Activated T-cell treated with anti-CD3 and anti-CD28 coated beads, Interleukin-2, amount 50 U/mL, for 4 hours (primary cell): ENCODE results near the gene SLC12A7. TPM values are rescaled to one million over a fixed set of nuclear protein-coding genes. Genes with fewer than 3 reads are reported as not detected.
A peak's percentile ranks its signal among the peaks of the same experiment; 100 is the strongest.

Experiments used
- ATAC-seq, 2 donors: fragments of 200-7000 bp; cut with Tn5 transposase; one replicate each; pipeline ENCODE4 v1.10.0; 2021
- DNase-seq: peaks from one replicate; pipeline ENCODE4 v3.0.0-alpha.2; 2020
- H3K27me3 Mint-ChIP-seq: one replicate; pipeline ENCODE4 v1.8.0; 2021; ENCODE audit warnings: low read depth, mixed read lengths
- H3K36me3 Mint-ChIP-seq: one replicate; pipeline ENCODE4 v1.8.0; 2022; ENCODE audit warnings: mixed read lengths; ENCODE audit not compliant: insufficient read depth
- H3K4me1 Mint-ChIP-seq: one replicate; pipeline ENCODE4 v1.8.0; 2021; ENCODE audit warnings: low read depth, mixed read lengths
- H3K4me3 Mint-ChIP-seq: one replicate; pipeline ENCODE4 v1.8.0; 2021; ENCODE audit warnings: mild to moderate bottlenecking, moderate library complexity, mixed read lengths
- H3K9me3 Mint-ChIP-seq: one replicate; pipeline ENCODE4 v1.8.0; 2021; ENCODE audit warnings: mixed read lengths
- total RNA-seq, 3 donors: library from RNA; stranded (reverse); gene quantifications; one replicate each; pipeline ENCODE4 v1.2.1, GENCODE V29; 2021

The SLC12A7 gene
- total RNA-seq, 3 donors from 2014 or later: 13.6 to 26.8 (median 18.5) TPM

DNA sequence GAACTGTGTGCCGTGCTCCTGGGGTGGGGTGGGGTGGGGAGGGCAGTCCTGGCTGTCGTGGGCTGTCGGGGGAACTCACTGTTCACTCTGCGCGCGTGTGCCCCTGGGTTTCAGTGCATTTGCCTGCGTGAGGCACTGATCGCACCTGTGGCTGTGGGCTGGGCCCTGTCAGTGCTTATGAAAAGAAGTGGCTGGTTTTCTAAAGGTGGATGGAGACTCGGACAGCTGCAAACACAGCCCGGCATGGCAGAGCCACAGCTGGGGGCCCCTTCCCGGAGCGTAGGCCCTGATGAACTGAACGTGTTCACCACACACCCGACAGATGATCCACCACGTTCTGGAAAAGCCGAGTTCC is 60.5 kb downstream of the SLC12A7 start:
- Mint-ChIP-seq H3K4me1 (no peaks in the 10 kb centered on the region), H3K36me3 (peaks cover 5% of the 10 kb centered on the region), H3K27me3 (no peaks in the 10 kb centered on the region), H3K9me3 (peaks cover 22% of the 10 kb centered on the region), H3K4me3 (no peak overlapping the region)
- ATAC-seq (no peak), DNase-seq (no peak)

DNA sequence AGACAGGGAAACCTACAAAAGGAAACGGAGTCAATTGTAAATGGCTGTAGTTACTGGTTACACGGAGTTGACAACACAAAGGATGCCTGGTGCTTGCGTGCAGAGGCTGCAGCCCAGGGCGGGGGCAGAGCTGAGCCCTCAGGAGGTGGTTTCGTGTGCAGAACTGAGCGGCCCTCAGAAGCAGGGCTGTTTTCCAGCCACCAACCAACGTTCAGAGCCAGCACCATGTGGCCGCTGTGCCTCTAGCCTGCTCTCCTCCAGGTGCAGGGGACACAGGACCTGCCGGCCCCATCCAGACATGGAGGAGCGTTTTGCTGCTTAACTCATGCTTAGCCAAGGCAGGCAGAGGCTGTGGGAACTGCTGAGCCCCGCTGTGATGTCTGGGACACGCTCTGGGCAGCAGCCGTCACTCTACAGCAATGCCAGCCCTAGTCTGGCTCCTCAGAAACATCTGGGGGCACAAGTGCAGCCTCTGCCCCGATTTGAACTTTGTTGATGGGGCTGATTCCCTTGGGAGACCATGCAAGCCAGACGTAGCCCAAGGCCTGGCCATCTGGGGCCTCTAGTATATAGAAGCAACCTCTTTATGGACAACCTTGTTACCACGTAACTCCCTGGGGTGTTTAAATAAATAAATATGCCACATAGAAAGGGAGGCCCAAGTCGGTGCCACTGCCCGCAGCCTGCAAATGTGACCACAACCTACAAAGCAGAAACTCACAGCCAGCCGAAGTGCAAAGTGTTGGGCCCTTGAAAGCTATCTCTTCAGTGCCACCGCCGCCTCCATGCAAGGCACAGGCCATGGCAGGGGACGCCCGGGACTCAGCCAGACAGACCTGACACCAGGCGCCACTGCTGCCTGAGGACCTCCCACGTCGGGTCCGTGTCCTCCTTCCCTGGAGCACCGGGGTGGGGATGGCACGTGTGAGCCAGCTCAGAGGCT is 61.2 kb downstream of the SLC12A7 start:
- H3K4me3 Mint-ChIP-seq: no peak overlapping the region
- ATAC-seq (no peak), DNase-seq (no peak)
- H3K36me3 Mint-ChIP-seq: peaks cover 3% of the 10 kb centered on the region
- H3K4me1 Mint-ChIP-seq: no peaks in the 10 kb centered on the region
- no peaks in the 10 kb centered on the region for H3K27me3 Mint-ChIP-seq
- H3K9me3 Mint-ChIP-seq: peaks cover 29% of the 10 kb centered on the region

- H3K27me3 Mint-ChIP-seq: no peaks in the 10 kb centered on the region
- H3K9me3 Mint-ChIP-seq: peaks cover 44% of the 10 kb centered on the region
- no peak for ATAC-seq
- no peak for DNase-seq
- peaks cover 3% of the 10 kb centered on the region for H3K4me1 Mint-ChIP-seq
- peaks cover 3% of the 10 kb centered on the region for H3K36me3 Mint-ChIP-seq
- H3K4me3 Mint-ChIP-seq: no peak overlapping the region
Measured at GRCh38 chr5:1048861-1049838, 62.7 kb downstream of the SLC12A7 start.

GRCh38 chr5:1048162-1048721 is 63.6 kb downstream of the SLC12A7 start:
- Mint-ChIP-seq H3K27me3 (no peaks in the 10 kb centered on the region), H3K9me3 (peaks cover 52% of the 10 kb centered on the region), H3K4me1 (peaks cover 3% of the 10 kb centered on the region), H3K36me3 (peaks cover 3% of the 10 kb centered on the region), H3K4me3 (no peak overlapping the region)
- ATAC-seq: no peak
- DNase-seq: no peak

DNA sequence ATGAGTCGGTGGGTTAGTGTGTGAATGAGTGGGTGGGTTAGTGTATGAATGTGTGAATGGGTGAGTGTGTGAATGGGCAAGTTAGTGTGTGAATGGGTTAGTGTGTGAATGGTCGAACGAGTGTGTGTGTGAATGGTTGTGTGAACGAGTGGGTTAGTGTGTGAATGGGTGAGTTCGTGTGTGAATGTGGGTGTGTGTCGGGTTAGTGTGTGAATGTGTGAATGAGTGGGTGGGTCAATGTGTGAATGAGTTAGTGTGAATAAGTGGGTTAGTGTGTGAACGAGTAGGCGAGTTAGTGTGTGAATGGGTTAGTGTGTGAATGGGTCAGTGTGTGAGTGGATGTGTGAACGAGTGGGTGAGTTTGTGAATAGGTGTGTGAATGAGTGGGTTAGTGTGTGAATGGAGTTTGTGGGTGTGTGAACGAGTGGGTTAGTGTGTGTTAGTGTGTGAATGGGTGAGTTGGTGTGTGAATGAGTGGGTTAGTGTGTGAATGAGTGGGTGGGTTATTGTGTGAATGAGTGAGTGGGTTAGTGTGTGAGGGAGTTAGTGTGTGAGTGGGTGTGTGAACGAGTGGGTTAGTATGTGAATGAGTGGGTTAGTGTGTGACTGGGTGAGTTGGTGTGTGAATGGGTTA is 64.4 kb downstream of the SLC12A7 start:
- Mint-ChIP-seq H3K4me3 (no peak overlapping the region), H3K36me3 (peaks cover 3% of the 10 kb centered on the region), H3K4me1 (peaks cover 3% of the 10 kb centered on the region), H3K27me3 (no peaks in the 10 kb centered on the region), H3K9me3 (peaks cover 60% of the 10 kb centered on the region)
- DNase-seq (no peak), ATAC-seq (no peak)

DNA sequence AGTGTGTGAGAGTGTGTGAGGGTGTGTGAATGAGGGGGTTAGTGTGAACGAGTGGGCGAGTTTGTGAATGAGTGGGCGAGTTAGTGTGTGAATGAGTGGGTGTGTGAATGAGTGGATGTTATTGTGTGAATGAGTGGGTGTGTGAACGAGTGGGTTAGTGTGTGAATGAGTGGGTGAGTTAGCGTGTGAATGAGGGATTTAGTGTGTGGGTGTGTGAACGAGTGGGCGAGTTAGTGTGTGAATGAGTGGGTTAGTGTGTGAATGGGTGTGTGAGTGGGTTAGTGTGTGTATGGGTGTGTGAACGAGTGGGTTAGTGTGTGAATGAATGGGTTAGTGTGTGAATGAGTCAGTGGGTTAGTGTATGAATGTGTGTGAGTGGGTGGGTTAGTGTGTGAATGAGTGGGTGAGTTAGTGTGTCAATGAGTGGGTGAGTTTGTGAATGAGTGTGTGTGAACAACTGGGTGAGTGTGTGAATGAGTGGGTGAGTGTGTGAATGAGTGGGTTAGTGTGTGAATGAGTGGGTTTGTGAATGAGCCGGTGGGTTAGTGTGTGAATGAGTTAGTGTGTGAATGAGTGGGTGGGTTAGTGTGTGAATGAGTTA is 65.8 kb downstream of the SLC12A7 start:
- H3K4me3 Mint-ChIP-seq: no peak overlapping the region
- peaks cover 73% of the 10 kb centered on the region for H3K9me3 Mint-ChIP-seq
- no peaks in the 10 kb centered on the region for H3K27me3 Mint-ChIP-seq
- DNase-seq (no peak), ATAC-seq (no peak)
- peaks cover 4% of the 10 kb centered on the region for H3K4me1 Mint-ChIP-seq
- no peaks in the 10 kb centered on the region for H3K36me3 Mint-ChIP-seq

DNA sequence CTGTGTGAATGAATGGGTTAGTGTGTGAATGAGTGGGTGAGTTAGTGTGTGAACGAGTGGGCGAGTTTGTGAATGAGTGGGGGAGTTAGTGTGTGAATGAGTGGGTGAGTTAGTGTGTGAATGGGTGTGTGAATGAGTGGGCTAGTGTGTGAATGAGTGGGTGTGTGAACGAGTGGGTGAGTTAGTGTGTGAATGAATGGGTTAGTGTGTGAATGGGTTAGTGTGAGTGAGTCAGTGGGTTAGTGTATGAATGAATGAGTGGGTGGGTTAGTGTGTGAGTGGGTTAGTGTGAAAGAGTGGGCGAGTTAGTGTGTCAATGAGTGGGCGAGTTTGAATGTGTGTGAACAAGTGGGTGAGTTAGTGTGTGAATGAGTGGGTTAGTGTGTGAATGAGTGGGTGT is 67.7 kb downstream of the SLC12A7 start:
- H3K36me3 Mint-ChIP-seq: no peaks in the 10 kb centered on the region
- H3K4me3 Mint-ChIP-seq: no peak overlapping the region
- ATAC-seq: no peak
- no peak for DNase-seq
- no peaks in the 10 kb centered on the region for H3K27me3 Mint-ChIP-seq
- peaks cover 6% of the 10 kb centered on the region for H3K4me1 Mint-ChIP-seq
- peaks cover 75% of the 10 kb centered on the region for H3K9me3 Mint-ChIP-seq

GRCh38 chr5:1043327-1043726 is 68.5 kb downstream of the SLC12A7 start:
- peaks cover 73% of the 10 kb centered on the region for H3K9me3 Mint-ChIP-seq
- no peak overlapping the region for H3K4me3 Mint-ChIP-seq
- peaks cover 6% of the 10 kb centered on the region for H3K4me1 Mint-ChIP-seq
- H3K27me3 Mint-ChIP-seq: no peaks in the 10 kb centered on the region
- DNase-seq (no peak), ATAC-seq (no peak)
- H3K36me3 Mint-ChIP-seq: no peaks in the 10 kb centered on the region

DNA sequence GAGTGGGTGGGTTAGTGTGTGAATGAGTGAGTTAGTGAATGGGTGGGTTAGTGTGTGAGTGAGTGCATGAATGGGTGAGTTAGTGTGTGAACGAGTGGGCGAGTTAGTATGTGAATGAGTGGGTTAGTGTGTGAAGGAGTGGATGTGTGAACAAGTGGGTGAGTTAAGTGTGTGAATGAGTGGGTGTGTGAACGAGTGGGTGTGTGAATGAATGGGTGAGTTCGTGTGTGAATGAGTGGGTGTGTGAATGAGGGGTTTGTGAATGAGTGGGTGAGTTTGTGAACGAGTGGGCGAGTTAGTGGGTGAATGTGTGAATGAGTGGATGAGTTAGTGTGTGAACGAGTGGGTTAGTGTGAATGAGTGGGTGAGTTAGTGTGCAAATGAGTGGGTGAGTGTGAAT is 69.2 kb downstream of the SLC12A7 start:
- no peak overlapping the region for H3K4me3 Mint-ChIP-seq
- peaks cover 6% of the 10 kb centered on the region for H3K4me1 Mint-ChIP-seq
- H3K9me3 Mint-ChIP-seq: peaks cover 66% of the 10 kb centered on the region
- H3K27me3 Mint-ChIP-seq: no peaks in the 10 kb centered on the region
- no peak for ATAC-seq
- H3K36me3 Mint-ChIP-seq: no peaks in the 10 kb centered on the region
- DNase-seq: no peak

DNA sequence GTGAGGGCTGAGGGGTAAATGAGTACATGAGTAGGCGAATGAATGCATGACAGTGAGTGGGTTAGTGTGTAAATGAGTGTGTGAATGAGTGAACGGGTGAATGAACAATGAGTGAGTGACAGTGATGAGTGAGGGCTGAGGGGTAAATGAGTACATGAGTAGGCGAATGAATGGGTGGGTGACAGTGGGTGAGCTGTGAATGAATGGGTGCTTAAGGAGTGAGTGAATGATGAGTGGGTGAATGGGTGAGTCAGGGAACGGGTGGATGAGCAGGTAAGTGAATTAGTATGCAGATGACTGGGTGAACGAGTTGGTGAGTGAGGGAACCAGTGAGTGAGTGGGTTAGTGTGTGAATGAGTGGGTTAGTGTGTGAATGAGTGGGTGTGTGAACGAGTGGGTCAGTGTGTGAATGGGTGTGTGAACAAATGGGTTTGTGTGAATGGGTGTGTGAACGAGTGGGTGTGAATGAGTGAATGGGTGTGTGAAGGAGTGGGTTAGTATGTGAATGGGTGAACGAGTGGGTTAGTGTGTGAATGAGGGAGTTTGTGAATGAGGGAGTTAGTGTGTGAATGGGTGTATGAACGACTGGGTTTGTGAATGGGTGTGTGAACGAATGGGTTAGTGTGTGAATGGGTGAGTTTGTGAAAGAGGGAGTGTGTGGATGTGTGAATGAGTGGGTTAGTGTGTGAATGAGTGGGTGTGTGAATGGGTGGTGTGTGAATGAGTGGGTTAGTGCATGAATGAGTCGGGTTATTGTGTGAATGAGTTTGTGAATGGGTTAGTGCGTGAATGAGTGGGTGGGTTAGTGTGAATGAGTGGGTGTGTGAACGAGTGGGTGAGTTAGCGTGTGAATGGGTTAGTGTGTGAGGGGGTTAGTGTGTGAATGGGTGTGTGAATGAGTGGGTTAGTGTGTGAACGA is 70.4 kb downstream of the SLC12A7 start:
- H3K36me3 Mint-ChIP-seq: no peaks in the 10 kb centered on the region
- H3K4me3 Mint-ChIP-seq: no peak overlapping the region
- DNase-seq: no peak
- peaks cover 6% of the 10 kb centered on the region for H3K4me1 Mint-ChIP-seq
- no peaks in the 10 kb centered on the region for H3K27me3 Mint-ChIP-seq
- H3K9me3 Mint-ChIP-seq: peaks cover 55% of the 10 kb centered on the region
- ATAC-seq: peak; percentile 40 to 60

GRCh38 chr5:1040571-1040970 is 71.3 kb downstream of the SLC12A7 start:
- ATAC-seq (no peak), DNase-seq (no peak)
- no peak overlapping the region for H3K4me3 Mint-ChIP-seq
- H3K36me3 Mint-ChIP-seq: no peaks in the 10 kb centered on the region
- peaks cover 45% of the 10 kb centered on the region for H3K9me3 Mint-ChIP-seq
- H3K4me1 Mint-ChIP-seq: peaks cover 6% of the 10 kb centered on the region
- H3K27me3 Mint-ChIP-seq: no peaks in the 10 kb centered on the region

GRCh38 chr5:1039706-1040260 is 72.1 kb downstream of the SLC12A7 start:
- Mint-ChIP-seq H3K4me1 (peaks cover 3% of the 10 kb centered on the region), H3K9me3 (peaks cover 38% of the 10 kb centered on the region), H3K4me3 (no peak overlapping the region), H3K36me3 (no peaks in the 10 kb centered on the region), H3K27me3 (peaks cover 4% of the 10 kb centered on the region)
- DNase-seq (no peak), ATAC-seq (no peak)

GRCh38 chr5:1039210-1039548 is 72.7 kb downstream of the SLC12A7 start:
- no peak overlapping the region for H3K4me3 Mint-ChIP-seq
- DNase-seq (no peak), ATAC-seq (no peak)
- no peaks in the 10 kb centered on the region for H3K36me3 Mint-ChIP-seq
- H3K4me1 Mint-ChIP-seq: peaks cover 3% of the 10 kb centered on the region
- peaks cover 32% of the 10 kb centered on the region for H3K9me3 Mint-ChIP-seq
- peaks cover 5% of the 10 kb centered on the region for H3K27me3 Mint-ChIP-seq
